ENCODE data around the gene OSM. TPM values are rescaled to one million over a fixed set of nuclear protein-coding genes. Genes with fewer than 3 reads are reported as not detected.

Gene OSM
- total RNA-seq, 1 donor from 2014 or later: not detected

- peaks cover 51% of the 10 kb centered on the region for H3K4me1 Mint-ChIP-seq
- H3K36me3 Mint-ChIP-seq: peaks cover 12% of the 10 kb centered on the region
- DNase-seq (ENCODE audit: low spot score in 2 of 2, unreplicated experiment in 2 of 2): no peak
- no peak for TF ChIP-seq CTCF (IDR thresholded peaks at IDR 0.05; ENCODE audit: unreplicated experiment)
- H3K9me3 Mint-ChIP-seq: no peaks in the 10 kb centered on the region
- no peaks in the 10 kb centered on the region for H3K27me3 Mint-ChIP-seq (ENCODE audit: low read depth)
- no peak overlapping the region for H3K27ac Mint-ChIP-seq
- H3K4me3 Mint-ChIP-seq: no peak overlapping the region
Measured at GRCh38 chr22:30243661-30244060, 23.0 kb downstream of the OSM start.

GRCh38 chr22:30241576-30242371, 24.9 kb downstream of the OSM start:
- Mint-ChIP-seq H3K9me3 (no peaks in the 10 kb centered on the region), H3K4me1 (peaks cover 56% of the 10 kb centered on the region), H3K36me3 (peaks cover 12% of the 10 kb centered on the region), H3K27ac (peak overlapping the region; percentile 82), H3K4me3 (no peak overlapping the region), H3K27me3 (ENCODE audit: low read depth) (no peaks in the 10 kb centered on the region)
- TF ChIP-seq CTCF (IDR thresholded peaks at IDR 0.05; ENCODE audit: unreplicated experiment): no peak
- no peak for DNase-seq (ENCODE audit: low spot score in 2 of 2, unreplicated experiment in 2 of 2)

GRCh38 chr22:30240541-30241417, 25.9 kb downstream of the OSM start:
- Mint-ChIP-seq H3K27me3 (ENCODE audit: low read depth) (no peaks in the 10 kb centered on the region), H3K27ac (peak overlapping the region; percentile 82), H3K9me3 (no peaks in the 10 kb centered on the region), H3K4me1 (peaks cover 56% of the 10 kb centered on the region), H3K4me3 (no peak overlapping the region), H3K36me3 (peaks cover 12% of the 10 kb centered on the region)
- no peak for DNase-seq (ENCODE audit: low spot score in 2 of 2, unreplicated experiment in 2 of 2)
- no peak for TF ChIP-seq CTCF (IDR thresholded peaks at IDR 0.05; ENCODE audit: unreplicated experiment)

GRCh38 chr22:30239488-30240405, 26.9 kb downstream of the OSM start:
- no peak overlapping the region for H3K4me3 Mint-ChIP-seq
- peak overlapping the region; percentile 14 for H3K27ac Mint-ChIP-seq
- peaks cover 58% of the 10 kb centered on the region for H3K4me1 Mint-ChIP-seq
- no peak for TF ChIP-seq CTCF (IDR thresholded peaks at IDR 0.05; ENCODE audit: unreplicated experiment)
- DNase-seq (ENCODE audit: low spot score in 2 of 2, unreplicated experiment in 2 of 2): no peak
- no peaks in the 10 kb centered on the region for H3K9me3 Mint-ChIP-seq
- H3K27me3 Mint-ChIP-seq (ENCODE audit: low read depth): no peaks in the 10 kb centered on the region
- peaks cover 12% of the 10 kb centered on the region for H3K36me3 Mint-ChIP-seq
